ENCODE data around the gene ZFC3H1.

DNA sequence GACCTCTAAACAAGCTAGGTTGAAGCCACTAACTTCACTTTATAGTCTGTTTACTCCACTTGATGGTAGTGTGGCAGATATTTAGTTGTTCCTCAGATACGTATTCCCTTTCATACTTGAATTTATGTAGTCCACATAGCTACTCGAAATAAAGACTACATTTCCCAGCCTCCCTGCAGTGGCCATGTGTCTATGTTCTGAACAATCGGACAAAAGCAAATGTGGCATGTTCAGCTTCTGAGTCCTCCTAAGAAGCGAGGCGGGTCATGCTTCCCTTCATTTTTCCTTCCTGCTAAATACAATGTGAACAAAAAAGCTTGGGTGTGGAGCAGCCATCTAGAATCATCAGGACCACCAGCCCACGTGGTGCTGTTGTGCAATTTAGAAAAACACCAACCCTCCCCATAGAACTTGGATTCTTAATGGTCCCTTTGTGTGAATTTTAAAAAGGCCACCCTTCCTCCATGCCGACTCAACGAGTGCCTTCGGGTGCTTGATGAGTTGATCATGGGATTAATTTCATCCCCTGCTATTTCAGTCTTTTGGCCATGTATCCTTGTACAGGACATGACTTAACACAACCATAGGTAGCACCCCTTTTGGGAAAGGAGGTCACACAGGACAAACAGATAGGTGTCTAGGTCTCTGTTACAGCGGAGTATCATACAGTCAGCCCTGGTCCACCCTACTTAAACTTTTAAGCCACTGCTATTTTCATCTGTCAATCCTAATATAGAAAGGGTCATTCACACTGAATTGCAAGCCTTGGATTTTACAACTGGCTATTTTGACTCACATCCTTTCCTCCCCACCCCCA, 60.7 kb downstream of the ZFC3H1 start:
- TF ChIP-seq, protein P1, sequence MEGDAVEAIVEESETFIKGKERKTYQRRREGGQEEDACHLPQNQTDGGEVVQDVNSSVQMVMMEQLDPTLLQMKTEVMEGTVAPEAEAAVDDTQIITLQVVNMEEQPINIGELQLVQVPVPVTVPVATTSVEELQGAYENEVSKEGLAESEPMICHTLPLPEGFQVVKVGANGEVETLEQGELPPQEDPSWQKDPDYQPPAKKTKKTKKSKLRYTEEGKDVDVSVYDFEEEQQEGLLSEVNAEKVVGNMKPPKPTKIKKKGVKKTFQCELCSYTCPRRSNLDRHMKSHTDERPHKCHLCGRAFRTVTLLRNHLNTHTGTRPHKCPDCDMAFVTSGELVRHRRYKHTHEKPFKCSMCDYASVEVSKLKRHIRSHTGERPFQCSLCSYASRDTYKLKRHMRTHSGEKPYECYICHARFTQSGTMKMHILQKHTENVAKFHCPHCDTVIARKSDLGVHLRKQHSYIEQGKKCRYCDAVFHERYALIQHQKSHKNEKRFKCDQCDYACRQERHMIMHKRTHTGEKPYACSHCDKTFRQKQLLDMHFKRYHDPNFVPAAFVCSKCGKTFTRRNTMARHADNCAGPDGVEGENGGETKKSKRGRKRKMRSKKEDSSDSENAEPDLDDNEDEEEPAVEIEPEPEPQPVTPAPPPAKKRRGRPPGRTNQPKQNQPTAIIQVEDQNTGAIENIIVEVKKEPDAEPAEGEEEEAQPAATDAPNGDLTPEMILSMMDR (IDR thresholded peaks at IDR 0.05), result no peak
- no peak for TF ChIP-seq POLR2A (IDR thresholded peaks at IDR 0.05)
